SJSA1 (cell line): ENCODE data around the gene PRND. TPM values are rescaled to one million over a fixed set of nuclear protein-coding genes. Genes with fewer than 3 reads are reported as not detected.
"Not testable (repeated sequence)": the region's sequence is repeated elsewhere in the genome, so short reads cannot be mapped to it uniquely, and the experiment has no call there.

ENCODE experiments used
- DNase-seq, 2 experiments: peaks; one replicate each; pipeline ENCODE4 v3.0.0-alpha.2; 2015 to 2020; ENCODE audit warnings: low spot score in 2 of 2, low read depth in 1 of 2
- H3K27ac ChIP-seq: fragments of 250-450 bp; sonication (Bioruptor Pico); 2 replicates; pipeline ENCODE4 v1.5.1; 2020; ENCODE audit warnings: mild to moderate bottlenecking, moderate library complexity
- H3K27me3 ChIP-seq: fragments of 250-450 bp; sonication (Bioruptor Pico); replicated peaks from 2 replicates; pipeline ENCODE4 v1.5.1; 2020; ENCODE audit warnings: mild to moderate bottlenecking, moderate library complexity
- H3K36me3 ChIP-seq: fragments of 250-450 bp; sonication (Bioruptor Pico); 2 replicates; pipeline ENCODE4 v1.5.1; 2020; ENCODE audit warnings: mild to moderate bottlenecking
- H3K4me1 ChIP-seq: fragments of 250-450 bp; sonication (Bioruptor Pico); replicated peaks from 2 replicates; pipeline ENCODE4 v1.6.1; 2021; ENCODE audit warnings: mild to moderate bottlenecking
- H3K4me3 ChIP-seq: fragments of 250-450 bp; sonication (Bioruptor Pico); 2 replicates; pipeline ENCODE4 v1.5.1; 2020; ENCODE audit warnings: mild to moderate bottlenecking
- H3K9me3 ChIP-seq: fragments of 250-450 bp; sonication (Bioruptor Pico); replicated peaks from 2 replicates; pipeline ENCODE4 v1.5.1; 2020; ENCODE audit warnings: mild to moderate bottlenecking
- total RNA-seq: library from RNA; depleted of rRNA; stranded (reverse); fragments of >200 nt; shearing (Covaris generic); gene quantifications from 2 replicates; pipeline ENCODE4 v1.2.3, GENCODE V29; 2014

PRND gene
- total RNA-seq, 1 experiment from 2014 or later, result not detected

DNA sequence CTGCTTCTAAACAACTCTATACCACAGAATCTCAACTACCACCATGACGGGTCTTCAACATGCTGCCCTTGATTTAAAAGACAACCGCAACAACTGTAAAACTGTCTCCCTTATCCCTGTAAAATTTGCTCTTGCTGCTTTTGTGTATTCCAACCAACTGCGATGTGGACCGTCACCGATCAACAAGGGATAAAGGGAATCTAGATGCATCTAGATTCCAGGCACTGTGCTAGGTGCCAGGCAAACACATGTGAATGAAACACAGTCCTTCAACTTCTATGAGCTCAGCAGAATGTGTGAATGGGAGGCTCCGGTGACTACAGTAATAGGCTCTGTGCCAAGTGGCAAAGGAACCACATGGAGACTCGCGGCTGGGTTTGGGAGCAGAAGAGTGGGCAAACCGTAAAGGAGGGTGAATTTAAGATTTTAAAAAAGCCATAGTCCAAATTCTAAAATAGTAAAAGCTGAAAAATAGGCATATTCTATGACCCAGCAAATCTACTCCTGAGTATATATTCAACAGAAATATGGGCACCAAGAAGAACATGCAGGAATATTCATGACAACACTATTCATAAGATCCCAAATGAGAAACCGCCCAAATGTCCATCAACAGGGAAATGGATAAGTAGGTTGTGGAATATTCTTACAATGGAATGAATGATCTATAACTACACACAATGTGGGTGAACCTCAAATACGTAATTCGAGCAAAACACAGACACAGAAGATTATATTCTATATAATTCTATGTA is 3.7 kb upstream of the PRND start:
- DNase-seq, result no peak
- H3K27me3 ChIP-seq, result no peaks in the 10 kb centered on the region
- no peak overlapping the region for H3K4me3 ChIP-seq
- no peaks in the 10 kb centered on the region for H3K36me3 ChIP-seq
- H3K4me1 ChIP-seq, result peaks cover 18% of the 10 kb centered on the region
- H3K9me3 ChIP-seq, result peaks cover 3% of the 10 kb centered on the region; the same call in 1 of the 2 replicates
- H3K27ac ChIP-seq, result no peak overlapping the region

DNA sequence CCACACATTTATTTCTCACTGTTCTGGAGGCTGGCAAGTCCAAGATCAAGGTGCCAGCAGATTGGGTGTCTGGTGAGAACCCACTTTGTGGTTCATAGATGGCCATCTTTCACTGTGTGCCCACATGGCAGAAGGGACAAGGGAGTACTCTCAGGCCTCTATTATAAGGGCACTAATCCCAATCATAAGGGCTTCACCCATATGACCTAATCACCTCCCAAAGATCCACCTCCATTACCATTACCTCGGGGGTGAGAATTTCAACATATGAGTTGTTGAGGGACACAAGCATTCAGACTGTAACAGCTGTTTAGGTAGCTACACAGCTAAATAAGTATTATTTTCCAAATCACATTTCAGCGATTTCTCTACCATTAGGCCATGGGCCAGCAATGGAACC is 2.5 kb upstream of the PRND start:
- H3K4me3 ChIP-seq, result no peak overlapping the region
- H3K4me1 ChIP-seq, result peaks cover 18% of the 10 kb centered on the region
- no peaks in the 10 kb centered on the region for H3K27me3 ChIP-seq
- no peak for DNase-seq
- peaks cover 3% of the 10 kb centered on the region; the same call in 1 of the 2 replicates for H3K9me3 ChIP-seq
- H3K27ac ChIP-seq, result peak overlapping the region; percentile 80
- H3K36me3 ChIP-seq, result no peaks in the 10 kb centered on the region

DNA sequence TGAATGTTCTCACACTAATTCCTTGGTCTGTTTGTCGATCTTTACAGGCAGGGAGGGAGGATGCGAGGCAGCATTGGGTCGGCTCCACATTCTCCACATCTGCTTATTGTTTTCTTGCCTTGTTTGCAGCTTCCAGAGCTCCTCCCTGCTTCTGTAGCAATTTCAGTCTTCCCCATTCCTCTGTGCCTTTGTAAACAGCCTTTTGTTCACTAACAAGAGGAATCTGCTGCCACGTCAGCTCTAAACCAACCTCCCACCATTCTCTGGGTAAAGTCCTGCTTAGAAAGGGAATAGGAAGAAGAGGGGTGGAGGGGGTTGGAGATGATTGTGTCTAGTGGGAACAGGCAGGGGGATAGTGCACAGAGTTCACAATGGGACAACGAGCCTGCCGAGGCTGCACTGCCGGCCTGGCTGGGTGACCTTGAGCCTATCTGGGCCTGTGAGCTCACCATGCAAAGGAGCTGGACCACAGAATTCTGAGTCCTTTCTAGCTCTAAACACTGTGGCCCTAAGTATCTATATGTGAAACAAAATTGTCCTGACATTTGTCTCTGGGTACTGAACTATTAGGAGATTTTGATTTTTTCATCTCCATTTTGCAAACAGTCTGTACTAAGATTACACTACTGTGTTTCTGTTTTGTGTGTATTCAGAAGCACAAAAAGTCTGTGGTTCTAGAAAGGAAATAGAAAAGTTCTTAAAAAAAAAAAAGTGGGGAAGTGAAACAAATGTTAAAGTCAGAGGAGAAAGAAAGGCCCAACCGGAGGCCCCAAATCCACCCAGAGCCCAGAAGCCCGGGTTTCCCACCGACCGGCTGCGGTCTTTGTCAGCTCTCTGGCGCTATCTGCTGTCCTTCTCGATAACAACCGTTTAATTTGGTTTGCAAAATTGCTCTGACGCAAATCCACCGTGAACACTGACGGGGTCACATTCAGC is 1.4 kb upstream of the PRND start:
- Histone ChIP-seq H3K36me3 (no peaks in the 10 kb centered on the region), H3K27ac (peak overlapping the region; percentile 80), H3K9me3 (peaks cover 3% of the 10 kb centered on the region; the same call in 1 of the 2 replicates), H3K4me3 (no peak overlapping the region), H3K4me1 (peaks cover 18% of the 10 kb centered on the region), H3K27me3 (no peaks in the 10 kb centered on the region)
- DNase-seq, result peak; percentile 90 to 95

DNA sequence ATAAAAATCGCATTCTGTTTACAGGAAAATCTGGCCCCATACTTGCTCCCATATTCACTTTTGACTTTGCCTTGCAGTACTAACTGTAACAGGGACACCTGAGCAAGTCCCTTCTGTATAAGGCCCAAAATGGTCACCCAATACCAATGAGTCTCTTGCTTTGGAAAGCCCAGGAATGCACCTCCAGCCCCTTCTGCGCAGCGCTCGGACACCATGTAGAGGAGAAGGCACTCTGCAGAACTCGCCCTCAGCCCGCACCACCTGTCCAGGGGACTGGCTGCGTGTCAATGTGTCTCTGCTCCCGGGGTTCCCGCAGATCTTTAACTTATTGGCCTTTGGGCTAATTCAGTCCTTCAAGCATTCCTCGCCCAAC is 746 bp upstream of the PRND start:
- no peaks in the 10 kb centered on the region for H3K36me3 ChIP-seq
- H3K4me3 ChIP-seq, result no peak overlapping the region

DNA sequence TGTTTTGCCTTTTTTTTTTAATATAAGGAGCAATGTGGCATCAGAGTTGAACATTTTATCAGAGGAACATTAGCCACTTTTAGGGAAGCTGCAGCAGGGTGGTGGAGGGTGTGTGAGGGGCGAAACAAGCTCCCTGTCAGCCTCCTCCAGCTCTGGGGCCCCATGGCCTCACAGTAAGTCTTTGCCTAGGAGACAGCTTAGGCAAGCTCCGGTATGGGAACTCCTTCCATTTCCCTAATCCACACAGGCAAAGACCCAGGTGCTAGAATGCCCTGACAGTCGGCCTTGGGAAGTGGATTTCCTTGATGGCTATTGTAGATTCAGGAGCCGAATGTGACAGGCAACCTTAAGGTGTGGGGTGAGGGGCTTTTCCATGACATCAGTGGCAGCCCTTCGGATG is 862 bp downstream of the PRND start:
- Histone ChIP-seq H3K27ac (no peak overlapping the region), H3K9me3 (peaks cover 3% of the 10 kb centered on the region; the same call in 1 of the 2 replicates), H3K27me3 (no peaks in the 10 kb centered on the region), H3K4me3 (no peak overlapping the region), H3K4me1 (peaks cover 23% of the 10 kb centered on the region), H3K36me3 (no peaks in the 10 kb centered on the region)
- DNase-seq, result no peak

More for the DNA sequence above, 746 bp upstream of the PRND start:
- no peak overlapping the region; the same call in 1 of the 2 replicates for H3K27ac ChIP-seq
- H3K4me1 ChIP-seq, result peaks cover 18% of the 10 kb centered on the region
- peaks cover 3% of the 10 kb centered on the region; the same call in 1 of the 2 replicates for H3K9me3 ChIP-seq
- DNase-seq, result no peak
- no peaks in the 10 kb centered on the region for H3K27me3 ChIP-seq

DNA sequence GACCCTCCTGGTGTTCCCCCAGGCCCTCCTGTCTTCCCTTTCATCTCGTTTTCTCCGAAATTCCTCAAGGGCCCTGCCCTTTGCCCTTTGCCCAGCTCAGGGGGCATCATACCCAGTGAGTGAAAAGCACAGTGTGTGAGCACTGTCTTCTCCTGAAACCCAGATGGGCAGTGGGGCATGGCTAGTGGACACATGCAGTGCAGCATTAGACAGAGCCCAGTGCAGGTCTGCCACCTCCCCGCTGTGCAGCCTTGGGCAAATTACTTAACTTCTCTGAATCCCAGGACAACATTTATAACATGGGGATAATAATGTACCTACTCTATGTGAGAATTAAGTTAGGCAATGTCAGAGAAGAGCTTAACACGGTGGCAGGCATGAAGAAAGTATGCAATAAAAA is 1.3 kb downstream of the PRND start:
- no peak for DNase-seq
- H3K36me3 ChIP-seq, result no peaks in the 10 kb centered on the region

DNA sequence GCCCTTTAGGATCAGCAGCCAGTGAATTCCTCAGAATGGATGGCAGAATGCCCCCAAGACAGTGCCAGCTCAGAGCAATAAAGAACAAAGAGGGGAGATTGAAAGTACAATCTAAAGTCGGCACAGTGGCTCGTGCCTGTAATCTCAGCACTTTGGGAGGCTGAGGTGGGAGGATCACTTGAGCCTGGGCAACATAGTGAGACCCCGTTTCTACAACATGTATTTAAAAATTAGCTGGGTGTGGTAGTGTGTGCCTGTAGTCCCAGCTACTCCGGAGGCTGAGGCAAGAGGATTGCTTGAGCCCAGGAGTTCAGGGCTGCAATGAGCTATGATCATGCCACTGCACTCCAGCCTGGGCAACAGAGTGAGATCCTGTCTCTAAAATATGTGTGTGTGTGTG is 1.8 kb downstream of the PRND start:
- not testable (repeated sequence) for H3K27ac ChIP-seq, DNase-seq, H3K27me3 ChIP-seq, H3K4me3 ChIP-seq, H3K9me3 ChIP-seq, H3K36me3 ChIP-seq
- peaks cover 23% of the 10 kb centered on the region for H3K4me1 ChIP-seq

More for the DNA sequence above, 1.3 kb downstream of the PRND start:
- Histone ChIP-seq H3K9me3 (peaks cover 3% of the 10 kb centered on the region; the same call in 1 of the 2 replicates), H3K4me1 (peaks cover 23% of the 10 kb centered on the region), H3K4me3 (no peak overlapping the region), H3K27me3 (no peaks in the 10 kb centered on the region), H3K27ac (no peak overlapping the region)

DNA sequence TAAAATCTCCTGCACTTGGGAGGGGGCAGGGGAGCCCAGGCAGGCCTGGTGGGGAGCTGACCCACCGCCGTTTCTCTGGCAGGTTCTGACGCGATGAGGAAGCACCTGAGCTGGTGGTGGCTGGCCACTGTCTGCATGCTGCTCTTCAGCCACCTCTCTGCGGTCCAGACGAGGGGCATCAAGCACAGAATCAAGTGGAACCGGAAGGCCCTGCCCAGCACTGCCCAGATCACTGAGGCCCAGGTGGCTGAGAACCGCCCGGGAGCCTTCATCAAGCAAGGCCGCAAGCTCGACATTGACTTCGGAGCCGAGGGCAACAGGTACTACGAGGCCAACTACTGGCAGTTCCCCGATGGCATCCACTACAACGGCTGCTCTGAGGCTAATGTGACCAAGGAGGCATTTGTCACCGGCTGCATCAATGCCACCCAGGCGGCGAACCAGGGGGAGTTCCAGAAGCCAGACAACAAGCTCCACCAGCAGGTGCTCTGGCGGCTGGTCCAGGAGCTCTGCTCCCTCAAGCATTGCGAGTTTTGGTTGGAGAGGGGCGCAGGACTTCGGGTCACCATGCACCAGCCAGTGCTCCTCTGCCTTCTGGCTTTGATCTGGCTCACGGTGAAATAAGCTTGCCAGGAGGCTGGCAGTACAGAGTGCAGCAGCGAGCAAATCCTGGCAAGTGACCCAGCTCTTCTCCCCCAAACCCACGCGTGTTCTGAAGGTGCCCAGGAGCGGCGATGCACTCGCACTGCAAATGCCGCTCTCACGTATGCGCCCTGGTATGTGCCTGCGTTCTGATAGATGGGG is 3.0 kb downstream of the PRND start:
- no peak for DNase-seq
- H3K4me3 ChIP-seq, result no peak overlapping the region
- H3K27ac ChIP-seq, result no peak overlapping the region
- no peaks in the 10 kb centered on the region for H3K36me3 ChIP-seq
- no peaks in the 10 kb centered on the region for H3K9me3 ChIP-seq
- no peaks in the 10 kb centered on the region for H3K27me3 ChIP-seq
- H3K4me1 ChIP-seq, result peaks cover 19% of the 10 kb centered on the region

DNA sequence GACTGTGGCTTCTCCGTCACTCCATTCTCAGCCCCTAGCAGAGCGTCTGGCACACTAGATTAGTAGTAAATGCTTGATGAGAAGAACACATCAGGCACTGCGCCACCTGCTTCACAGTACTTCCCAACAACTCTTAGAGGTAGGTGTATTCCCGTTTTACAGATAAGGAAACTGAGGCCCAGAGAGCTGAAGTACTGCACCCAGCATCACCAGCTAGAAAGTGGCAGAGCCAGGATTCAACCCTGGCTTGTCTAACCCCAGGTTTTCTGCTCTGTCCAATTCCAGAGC is 3.5 kb downstream of the PRND start:
- Histone ChIP-seq H3K9me3 (no peaks in the 10 kb centered on the region), H3K4me3 (no peak overlapping the region), H3K36me3 (no peaks in the 10 kb centered on the region), H3K4me1 (peaks cover 14% of the 10 kb centered on the region), H3K27me3 (no peaks in the 10 kb centered on the region), H3K27ac (no peak overlapping the region)
- no peak for DNase-seq

DNA sequence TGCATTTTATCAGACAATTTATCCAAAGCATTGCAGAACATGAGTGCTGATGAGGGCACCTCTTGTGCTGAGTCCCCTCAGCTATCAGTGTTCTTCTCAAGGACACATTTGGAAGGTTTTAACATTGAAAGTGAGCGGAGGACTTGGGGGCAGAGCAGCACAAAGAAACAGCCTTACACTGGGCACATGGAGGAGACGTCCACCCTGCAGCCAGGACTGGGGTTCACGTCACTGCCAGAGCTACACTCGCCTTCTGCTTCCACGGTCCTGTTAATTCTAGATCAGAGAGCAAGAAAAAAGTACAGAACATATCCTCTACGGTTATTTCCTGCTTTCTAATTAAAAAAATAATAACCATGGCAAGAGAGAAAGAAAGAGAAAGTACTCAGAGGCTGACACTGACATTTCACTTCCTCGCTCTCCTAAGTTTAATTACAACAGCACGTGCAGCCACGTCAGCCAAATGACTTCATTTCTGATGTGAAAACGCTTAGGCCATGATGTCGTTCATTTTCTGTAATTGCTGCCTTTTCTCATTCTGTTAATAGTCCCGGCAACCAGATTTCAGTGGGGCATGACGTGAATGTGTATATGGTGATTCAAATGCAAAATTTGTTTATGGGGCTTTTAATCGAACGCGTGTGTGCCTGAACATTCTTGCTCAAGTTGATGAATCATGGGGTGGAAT is 5.1 kb downstream of the PRND start:
- Histone ChIP-seq H3K9me3 (no peaks in the 10 kb centered on the region), H3K4me3 (no peak overlapping the region), H3K27ac (no peak overlapping the region), H3K4me1 (peaks cover 5% of the 10 kb centered on the region; the same call in 1 of the 2 replicates), H3K27me3 (no peaks in the 10 kb centered on the region), H3K36me3 (no peaks in the 10 kb centered on the region)
- peak in 1 of 2 experiments; percentile 11 for DNase-seq

DNA sequence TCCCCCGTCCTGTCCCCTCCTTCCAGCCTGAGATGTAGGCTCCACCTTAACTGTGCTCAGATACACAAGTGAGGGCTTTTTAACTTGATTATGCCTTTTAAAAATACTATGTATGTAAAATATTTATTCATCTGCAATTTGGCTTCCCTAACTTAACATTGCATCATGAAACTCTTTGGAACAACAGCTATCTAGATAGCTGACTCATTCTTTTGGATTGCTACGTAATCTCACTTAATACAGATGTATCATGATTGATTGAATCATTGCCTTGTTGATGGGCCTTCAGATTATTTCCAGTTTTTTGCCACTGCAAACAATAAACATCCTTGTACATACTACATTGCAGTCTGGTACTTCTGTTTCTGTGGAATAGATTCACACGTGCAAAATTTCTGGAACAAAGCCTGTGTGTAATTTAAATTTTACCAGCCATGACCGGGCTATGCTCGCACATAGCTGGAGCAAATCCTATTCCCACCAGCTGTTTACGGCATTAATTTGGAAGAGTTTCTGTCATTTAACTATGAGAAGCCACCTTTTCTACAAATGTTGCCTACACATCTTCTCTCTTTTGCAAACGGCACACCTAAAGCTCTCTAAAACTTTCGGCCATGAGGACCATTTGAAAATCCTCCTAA is 6.5 kb downstream of the PRND start:
- Histone ChIP-seq H3K27me3 (no peaks in the 10 kb centered on the region), H3K36me3 (no peaks in the 10 kb centered on the region), H3K27ac (no peak overlapping the region), H3K4me1 (peaks cover 5% of the 10 kb centered on the region; the same call in 1 of the 2 replicates), H3K4me3 (no peak overlapping the region), H3K9me3 (no peaks in the 10 kb centered on the region)
- DNase-seq, result no peak

DNA sequence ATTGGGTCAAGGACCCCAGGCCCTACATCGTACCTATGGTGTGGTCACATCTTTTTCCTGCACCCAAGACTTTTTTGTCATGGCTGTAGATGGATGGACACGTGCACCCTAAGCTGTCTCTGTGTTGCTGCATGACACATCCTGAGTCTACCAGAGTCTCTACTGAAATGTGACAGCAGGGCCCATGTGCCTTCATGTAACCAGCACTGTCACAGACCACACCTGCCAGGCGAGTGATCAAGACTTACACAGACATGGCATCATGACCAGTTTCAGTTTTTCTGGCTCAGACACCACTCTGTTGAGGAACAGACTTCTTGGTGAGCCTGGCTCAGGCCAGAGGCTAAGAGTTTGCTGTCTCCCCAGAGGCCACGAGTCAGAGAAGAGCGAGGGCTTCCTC is 7.6 kb downstream of the PRND start:
- H3K27me3 ChIP-seq, result peaks cover 2% of the 10 kb centered on the region; the same call in 1 of the 2 replicates
- H3K27ac ChIP-seq, result no peak overlapping the region
- H3K4me3 ChIP-seq, result no peak overlapping the region
- H3K36me3 ChIP-seq, result no peaks in the 10 kb centered on the region
- peaks cover 5% of the 10 kb centered on the region; the same call in 1 of the 2 replicates for H3K4me1 ChIP-seq
- no peaks in the 10 kb centered on the region for H3K9me3 ChIP-seq
- DNase-seq, result no peak
